Measurements from ENCODE around the gene TMEM120B. TPM values are rescaled to one million over a fixed set of nuclear protein-coding genes. Genes with fewer than 3 reads are reported as not detected.
"Not testable (repeated sequence)": the region's sequence is repeated elsewhere in the genome, so short reads cannot be mapped to it uniquely, and the experiment has no call there.

Gene TMEM120B
- total RNA-seq, 1 donor from 2014 or later, result 9.7 TPM

DNA sequence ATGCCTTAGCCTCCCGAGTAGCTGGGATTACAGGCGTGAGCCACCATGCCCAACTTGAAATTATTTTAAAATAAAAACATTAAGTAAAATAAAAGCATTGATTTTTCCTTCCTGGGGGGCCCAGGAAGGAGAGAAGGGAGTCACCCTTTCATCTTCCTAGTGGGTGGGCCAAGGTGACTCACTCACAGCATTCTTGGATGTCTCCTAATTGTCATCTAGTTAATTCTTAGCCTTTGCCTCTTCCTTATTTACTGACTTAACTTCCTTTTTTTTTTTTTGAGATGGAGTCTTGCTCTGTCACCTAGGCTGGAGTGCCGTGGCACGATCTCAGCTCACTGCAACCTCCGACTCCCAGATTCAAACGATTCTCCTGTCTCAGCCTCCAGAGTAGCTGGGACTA lies 29.2 kb downstream of the TMEM120B start:
- DNase-seq (ENCODE audit: low spot score in 2 of 2), result no peak
- Histone ChIP-seq H3K27me3 (no peaks in the 10 kb centered on the region), H3K4me1 (peaks cover 0 to 7% of the 10 kb centered on the region in 2 donors), H3K27ac (peak overlapping the region; percentile 47 to 77), H3K4me3 (no peak overlapping the region), H3K36me3 (no peaks in the 10 kb centered on the region), H3K9me3 (no peaks in the 10 kb centered on the region)
- TF ChIP-seq CTCF (IDR thresholded peaks at IDR 0.05), result no peak
- intact Hi-C loops (cut with DNase I), result loop anchor here (2.0 kb wide), 1 partner anchor 29 kb away; the partner anchor contains the start of gene TMEM120B

GRCh38 chr12:121745545-121745944 lies 33.0 kb downstream of the TMEM120B start:
- intact Hi-C loops (cut with DNase I); H3K36me3 ChIP-seq; H3K9me3 ChIP-seq; H3K4me3 ChIP-seq; DNase-seq (ENCODE audit: low spot score in 2 of 2); H3K27me3 ChIP-seq; H3K27ac ChIP-seq; H3K4me1 ChIP-seq: not testable (repeated sequence)

DNA sequence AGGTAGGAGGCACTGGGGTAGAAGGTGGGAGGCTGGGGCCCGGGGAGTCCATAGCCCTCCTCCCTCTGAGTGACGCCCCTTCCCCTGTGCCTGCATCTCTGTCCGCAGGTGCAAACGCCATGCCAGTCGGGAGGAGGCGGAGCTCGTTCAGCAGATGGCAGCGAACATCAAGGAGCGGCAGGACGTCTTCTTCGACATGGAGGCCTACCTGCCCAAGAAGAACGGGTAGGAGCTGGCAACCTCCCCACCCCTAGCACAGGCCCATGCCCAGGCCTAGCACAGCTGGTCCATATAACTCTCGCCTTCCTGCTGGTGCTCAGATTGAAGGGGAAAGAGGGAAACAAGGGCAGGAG lies 35.6 kb downstream of the TMEM120B start:
- H3K4me1 ChIP-seq, result no peaks in the 10 kb centered on the region
- H3K9me3 ChIP-seq, result no peaks in the 10 kb centered on the region
- TF ChIP-seq CTCF (IDR thresholded peaks at IDR 0.05), result no peak
- no peaks in the 10 kb centered on the region for H3K36me3 ChIP-seq
- no peak for DNase-seq (ENCODE audit: low spot score in 2 of 2)
- intact Hi-C loops (cut with DNase I), result no loop called here
- H3K27me3 ChIP-seq, result no peaks in the 10 kb centered on the region
- peak overlapping the region; percentile 24 to 31 for H3K27ac ChIP-seq
- H3K4me3 ChIP-seq, result no peak overlapping the region

- peaks cover 0 to 1% of the 10 kb centered on the region in 2 donors for H3K4me1 ChIP-seq
- H3K4me3 ChIP-seq, result no peak overlapping the region
- H3K36me3 ChIP-seq, result no peaks in the 10 kb centered on the region
- no peaks in the 10 kb centered on the region for H3K27me3 ChIP-seq
- H3K27ac ChIP-seq, result peak overlapping the region; percentile 27 to 31
- peak in 1 of 2 donors; percentile 20 for DNase-seq (ENCODE audit: low spot score in 2 of 2)
- H3K9me3 ChIP-seq, result no peaks in the 10 kb centered on the region
- intact Hi-C loops (cut with DNase I), result no loop called here
- TF ChIP-seq CTCF (IDR thresholded peaks at IDR 0.05), result no peak
These were observed 36.2 kb downstream of the TMEM120B start for GRCh38 chr12:121748571-121749265.

GRCh38 chr12:121749267-121749666 lies 36.7 kb downstream of the TMEM120B start:
- intact Hi-C loops (cut with DNase I), result no loop called here
- H3K4me1 ChIP-seq, result peaks cover 0 to 7% of the 10 kb centered on the region in 2 donors
- H3K27ac ChIP-seq, result peak overlapping the region in 1 of 2 donors; percentile 27
- no peaks in the 10 kb centered on the region for H3K27me3 ChIP-seq
- H3K4me3 ChIP-seq, result no peak overlapping the region
- DNase-seq (ENCODE audit: low spot score in 2 of 2), result no peak
- H3K36me3 ChIP-seq, result no peaks in the 10 kb centered on the region
- no peaks in the 10 kb centered on the region for H3K9me3 ChIP-seq
- no peak for TF ChIP-seq CTCF (IDR thresholded peaks at IDR 0.05)

- Histone ChIP-seq H3K27ac (no peak overlapping the region), H3K4me1 (peaks cover 0 to 8% of the 10 kb centered on the region in 2 donors), H3K9me3 (no peaks in the 10 kb centered on the region), H3K4me3 (no peak overlapping the region), H3K27me3 (no peaks in the 10 kb centered on the region), H3K36me3 (no peaks in the 10 kb centered on the region)
- intact Hi-C loops (cut with DNase I), result no loop called here
- no peak for TF ChIP-seq CTCF (IDR thresholded peaks at IDR 0.05)
- no peak for DNase-seq (ENCODE audit: low spot score in 2 of 2)
These were observed 38.0 kb downstream of the TMEM120B start for GRCh38 chr12:121750507-121750955.

Data from ascending aorta (tissue), 2 donors.